ENCODE measurements around the gene CCDC192. TPM values are rescaled to one million over a fixed set of nuclear protein-coding genes. Genes with fewer than 3 reads are reported as not detected.

Gene CCDC192
- total RNA-seq, 3 donors from 2014 or later, result 1.0 TPM; not detected in 2

DNA sequence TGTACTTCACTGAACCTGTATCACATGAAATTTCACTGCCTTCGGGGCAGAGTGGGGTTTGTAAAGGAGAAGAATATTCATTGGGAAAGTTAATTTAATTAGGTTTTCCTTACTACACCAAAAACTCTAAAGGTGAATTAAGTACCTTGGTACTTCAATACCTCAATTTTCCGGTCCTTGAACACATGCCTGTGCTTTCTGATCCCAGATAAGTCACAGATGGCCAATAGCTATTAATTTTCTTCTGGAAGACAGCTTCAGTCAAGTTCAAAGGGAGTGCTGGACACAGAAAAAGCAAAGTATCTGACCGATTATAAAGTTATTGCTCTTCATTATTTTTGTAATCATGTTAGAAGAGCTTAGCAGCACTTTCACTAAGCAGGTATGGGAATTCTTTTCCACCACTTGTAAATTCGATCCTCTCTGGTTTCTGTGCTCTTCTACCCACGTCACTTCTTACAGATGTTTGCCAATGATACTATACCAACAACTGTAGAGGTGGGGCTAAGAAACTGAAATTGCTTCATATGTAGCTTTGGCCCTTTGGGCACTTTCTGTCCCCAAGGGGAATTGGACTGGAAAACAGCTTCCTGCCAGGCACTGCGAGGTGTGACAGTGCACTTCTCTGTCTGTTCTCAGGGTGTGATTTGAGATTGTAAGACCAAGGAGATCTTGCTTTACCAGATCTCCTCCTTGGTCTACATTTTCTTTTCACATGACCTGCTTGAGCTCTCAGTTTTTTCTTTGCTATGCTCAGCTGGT is 164.0 kb downstream of the CCDC192 start:
- Histone ChIP-seq H3K4me3 (no peak overlapping the region), H3K9me3 (no peaks in the 10 kb centered on the region), H3K36me3 (ENCODE audit: low read depth) (no peaks in the 10 kb centered on the region), H3K4me1 (ENCODE audit: low read depth) (peaks cover 5% of the 10 kb centered on the region)
- DNase-seq (no peak), ATAC-seq (peak; percentile 86)
- TF ChIP-seq, protein P1, sequence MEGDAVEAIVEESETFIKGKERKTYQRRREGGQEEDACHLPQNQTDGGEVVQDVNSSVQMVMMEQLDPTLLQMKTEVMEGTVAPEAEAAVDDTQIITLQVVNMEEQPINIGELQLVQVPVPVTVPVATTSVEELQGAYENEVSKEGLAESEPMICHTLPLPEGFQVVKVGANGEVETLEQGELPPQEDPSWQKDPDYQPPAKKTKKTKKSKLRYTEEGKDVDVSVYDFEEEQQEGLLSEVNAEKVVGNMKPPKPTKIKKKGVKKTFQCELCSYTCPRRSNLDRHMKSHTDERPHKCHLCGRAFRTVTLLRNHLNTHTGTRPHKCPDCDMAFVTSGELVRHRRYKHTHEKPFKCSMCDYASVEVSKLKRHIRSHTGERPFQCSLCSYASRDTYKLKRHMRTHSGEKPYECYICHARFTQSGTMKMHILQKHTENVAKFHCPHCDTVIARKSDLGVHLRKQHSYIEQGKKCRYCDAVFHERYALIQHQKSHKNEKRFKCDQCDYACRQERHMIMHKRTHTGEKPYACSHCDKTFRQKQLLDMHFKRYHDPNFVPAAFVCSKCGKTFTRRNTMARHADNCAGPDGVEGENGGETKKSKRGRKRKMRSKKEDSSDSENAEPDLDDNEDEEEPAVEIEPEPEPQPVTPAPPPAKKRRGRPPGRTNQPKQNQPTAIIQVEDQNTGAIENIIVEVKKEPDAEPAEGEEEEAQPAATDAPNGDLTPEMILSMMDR (IDR thresholded peaks at IDR 0.05), result no peak
- intact Hi-C loops (cut with DNase I, micrococcal nuclease), result no loop called here

DNA sequence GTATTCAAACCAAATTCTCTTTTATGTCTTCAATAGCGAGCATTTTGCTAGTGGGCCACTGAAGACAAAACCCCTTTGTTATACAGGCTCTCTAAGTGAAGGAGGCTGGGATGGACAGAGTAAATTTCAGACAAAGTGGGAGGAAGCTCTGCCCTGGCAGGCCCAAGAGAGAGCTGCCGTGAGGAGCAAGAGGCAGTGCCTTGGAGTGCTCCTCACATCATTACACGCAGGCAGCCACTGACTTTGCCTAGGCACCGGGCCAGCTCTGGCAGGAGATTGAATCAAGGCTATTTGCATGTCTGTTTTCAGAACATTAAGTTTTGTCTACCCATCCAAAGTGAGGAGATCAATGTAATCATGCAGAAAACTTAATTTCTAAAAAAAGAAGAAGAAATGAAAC is 167.7 kb downstream of the CCDC192 start:
- Histone ChIP-seq H3K4me1 (ENCODE audit: low read depth) (no peaks in the 10 kb centered on the region), H3K9me3 (no peaks in the 10 kb centered on the region), H3K4me3 (no peak overlapping the region), H3K36me3 (ENCODE audit: low read depth) (no peaks in the 10 kb centered on the region)
- DNase-seq (peak; percentile 64 to 70 (median 64)), ATAC-seq (no peak)
- TF ChIP-seq, protein P1 (IDR thresholded peaks at IDR 0.05), result no peak
- intact Hi-C loops (cut with DNase I, micrococcal nuclease), result no loop called here

DNA sequence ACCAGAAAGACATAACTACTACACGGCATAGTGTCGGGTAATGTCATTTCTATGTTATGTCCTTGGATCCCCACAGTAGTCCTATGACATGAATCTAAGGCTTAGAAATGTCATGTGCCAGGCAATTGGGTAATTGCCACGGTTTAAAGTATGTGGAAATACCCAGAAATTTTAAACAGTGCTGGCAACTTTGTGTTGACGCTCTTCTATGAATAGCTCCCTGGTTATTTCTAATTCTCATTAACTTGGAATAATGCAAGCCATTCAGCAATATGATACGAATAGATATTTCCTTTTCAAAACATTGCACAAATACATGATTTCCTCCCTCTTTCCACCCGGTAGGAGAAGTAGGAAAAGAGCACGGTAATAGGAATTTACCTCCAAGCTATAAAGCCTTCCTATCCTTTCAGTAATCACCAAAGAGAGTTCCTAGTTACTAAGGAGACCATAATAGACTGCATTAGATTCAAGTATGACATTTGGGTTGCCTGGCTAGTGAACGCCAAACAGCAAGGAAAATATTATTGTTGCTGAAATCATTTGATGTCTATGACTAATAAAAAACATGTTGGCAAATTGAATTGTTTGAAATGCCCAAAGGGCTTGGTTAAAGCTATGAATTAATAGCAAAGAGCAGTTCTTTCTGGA is 168.4 kb downstream of the CCDC192 start:
- intact Hi-C loops (cut with DNase I, micrococcal nuclease), result no loop called here
- TF ChIP-seq, protein P1 (IDR thresholded peaks at IDR 0.05), result no peak
- ATAC-seq (no peak), DNase-seq (no peak)
- no peaks in the 10 kb centered on the region for H3K9me3 ChIP-seq
- no peaks in the 10 kb centered on the region for H3K36me3 ChIP-seq (ENCODE audit: low read depth)
- H3K4me1 ChIP-seq (ENCODE audit: low read depth), result peaks cover 5% of the 10 kb centered on the region
- H3K4me3 ChIP-seq, result no peak overlapping the region

DNA sequence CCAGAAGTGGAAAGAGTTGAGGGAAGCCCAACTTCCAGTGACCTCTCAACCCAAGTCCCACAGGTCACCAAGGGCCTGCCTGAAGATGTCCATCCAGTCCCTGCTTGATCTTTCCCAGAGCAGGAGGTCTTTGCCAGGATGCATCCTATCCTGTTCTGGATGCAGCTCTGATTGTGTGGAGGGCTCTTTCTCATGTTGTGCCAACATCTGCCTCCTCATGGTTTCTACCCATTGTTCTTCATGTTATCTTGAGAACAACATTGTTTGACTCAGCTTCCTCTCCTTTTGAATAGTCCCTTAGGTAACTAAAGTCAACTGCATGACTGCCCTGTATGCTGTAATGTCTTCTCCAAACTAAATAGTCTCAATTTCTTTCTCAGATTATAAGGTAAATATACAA is 169.3 kb downstream of the CCDC192 start:
- H3K36me3 ChIP-seq (ENCODE audit: low read depth), result no peaks in the 10 kb centered on the region
- DNase-seq (no peak), ATAC-seq (no peak)
- intact Hi-C loops (cut with DNase I, micrococcal nuclease), result no loop called here
- H3K4me3 ChIP-seq, result no peak overlapping the region
- TF ChIP-seq, protein P1 (IDR thresholded peaks at IDR 0.05), result no peak
- no peaks in the 10 kb centered on the region for H3K9me3 ChIP-seq
- peaks cover 6% of the 10 kb centered on the region for H3K4me1 ChIP-seq (ENCODE audit: low read depth)

DNA sequence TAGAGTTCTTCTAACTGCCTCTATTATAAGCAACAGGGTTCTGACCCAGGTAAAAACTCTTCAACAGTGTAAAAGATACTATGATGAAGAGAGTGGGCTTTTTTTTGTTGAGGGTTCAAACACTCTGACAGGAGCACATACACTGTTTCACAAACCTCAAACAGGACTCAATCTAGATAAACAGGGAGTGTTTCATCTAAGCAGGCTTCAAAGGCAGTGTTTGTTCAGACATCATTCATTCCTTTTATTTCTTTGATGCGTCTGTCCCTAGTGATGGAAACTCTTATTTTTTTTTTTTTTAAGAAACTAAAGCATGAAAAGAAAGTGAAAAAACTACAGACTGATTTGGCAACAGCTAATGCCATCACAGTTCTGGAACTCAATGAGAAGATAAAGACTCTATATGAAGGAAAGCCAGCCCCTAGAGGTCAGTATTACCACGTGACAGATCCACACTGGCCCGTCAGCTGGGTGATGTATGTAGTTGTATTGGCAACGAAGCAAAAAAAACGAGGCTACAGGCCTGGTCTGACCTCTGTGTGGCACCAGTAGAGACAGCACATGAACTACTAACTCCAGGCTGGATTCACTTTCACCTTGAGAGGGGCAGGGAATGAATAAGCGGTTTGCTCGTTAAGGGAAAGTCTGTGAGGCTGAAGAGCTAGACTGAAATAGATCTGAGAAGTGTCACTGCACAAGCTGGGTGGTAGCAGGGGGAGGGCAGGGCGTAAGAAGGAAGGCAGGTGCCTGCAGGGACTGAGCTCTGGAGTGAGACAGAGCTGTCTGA is 172.2 kb downstream of the CCDC192 start:
- no peaks in the 10 kb centered on the region for H3K36me3 ChIP-seq (ENCODE audit: low read depth)
- ATAC-seq, result peak; percentile 88
- intact Hi-C loops (cut with DNase I, micrococcal nuclease), result loop anchor here in 1 of 2 donors (5.0 kb wide), 1 partner anchor 327 kb away; no protein-coding TSS in a partner anchor
- H3K4me3 ChIP-seq, result no peak overlapping the region
- DNase-seq, result peak in 2 of 3 donors; percentile 48 to 82
- peaks cover 6% of the 10 kb centered on the region for H3K4me1 ChIP-seq (ENCODE audit: low read depth)
- no peaks in the 10 kb centered on the region for H3K9me3 ChIP-seq
- TF ChIP-seq, protein P1 (IDR thresholded peaks at IDR 0.05), result no peak
